Measurements from ENCODE around the gene SLC13A3.

GRCh38 chr20:46689754-46690085 is 38.5 kb upstream of the SLC13A3 start:
- TF ChIP-seq, protein P1, sequence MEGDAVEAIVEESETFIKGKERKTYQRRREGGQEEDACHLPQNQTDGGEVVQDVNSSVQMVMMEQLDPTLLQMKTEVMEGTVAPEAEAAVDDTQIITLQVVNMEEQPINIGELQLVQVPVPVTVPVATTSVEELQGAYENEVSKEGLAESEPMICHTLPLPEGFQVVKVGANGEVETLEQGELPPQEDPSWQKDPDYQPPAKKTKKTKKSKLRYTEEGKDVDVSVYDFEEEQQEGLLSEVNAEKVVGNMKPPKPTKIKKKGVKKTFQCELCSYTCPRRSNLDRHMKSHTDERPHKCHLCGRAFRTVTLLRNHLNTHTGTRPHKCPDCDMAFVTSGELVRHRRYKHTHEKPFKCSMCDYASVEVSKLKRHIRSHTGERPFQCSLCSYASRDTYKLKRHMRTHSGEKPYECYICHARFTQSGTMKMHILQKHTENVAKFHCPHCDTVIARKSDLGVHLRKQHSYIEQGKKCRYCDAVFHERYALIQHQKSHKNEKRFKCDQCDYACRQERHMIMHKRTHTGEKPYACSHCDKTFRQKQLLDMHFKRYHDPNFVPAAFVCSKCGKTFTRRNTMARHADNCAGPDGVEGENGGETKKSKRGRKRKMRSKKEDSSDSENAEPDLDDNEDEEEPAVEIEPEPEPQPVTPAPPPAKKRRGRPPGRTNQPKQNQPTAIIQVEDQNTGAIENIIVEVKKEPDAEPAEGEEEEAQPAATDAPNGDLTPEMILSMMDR (conservative IDR thresholded peaks at IDR 0.05), result no peak
- TF ChIP-seq EZH2 (IDR thresholded peaks at IDR 0.05; ENCODE audit: low read depth), result no peak

Measured in PC-9 (cell line).